DOHH2 (cell line): ENCODE results near the gene PHC1.
A peak's percentile ranks its signal among the peaks of the same experiment; 100 is the strongest.
"Not testable (repeated sequence)": the region's sequence is repeated elsewhere in the genome, so short reads cannot be mapped to it uniquely, and the experiment has no call there.

Experiments
- H3F3A ChIP-seq: fragments of 200-600 bp; sonication (generic), shearing (Covaris generic); 2 replicates; pipeline ENCODE4 v1.6.0; 2016; ENCODE audit warnings: antibody characterized with exemption, mild to moderate bottlenecking; ENCODE audit not compliant: control insufficient read depth, insufficient read depth
- H3K27ac ChIP-seq: fragments of 200-600 bp; sonication (generic); 2 replicates; pipeline ENCODE4 v1.5.1; 2014; ENCODE audit warnings: low read depth, mild to moderate bottlenecking, low read length, moderate library complexity
- H3K27me3 ChIP-seq: fragments of 200-600 bp; sonication (generic); 2 replicates; pipeline ENCODE4 v1.6.1; 2014; ENCODE audit warnings: mild to moderate bottlenecking, low read length, mixed read lengths; ENCODE audit not compliant: control insufficient read depth
- H3K36me3 ChIP-seq: fragments of 200-600 bp; sonication (generic); 2 replicates; pipeline ENCODE4 v1.6.1; 2014; ENCODE audit warnings: mild to moderate bottlenecking, low read length, moderate library complexity, mixed read lengths; ENCODE audit not compliant: control insufficient read depth
- H3K4me1 ChIP-seq: fragments of 200-600 bp; sonication (generic); 2 replicates; pipeline ENCODE4 v1.6.1; 2014; ENCODE audit warnings: mild to moderate bottlenecking, low read length, mixed read lengths; ENCODE audit not compliant: control insufficient read depth
- H3K4me2 ChIP-seq: fragments of 200-600 bp; sonication (generic); 2 replicates; pipeline ENCODE4 v1.6.0; 2014; ENCODE audit warnings: mild to moderate bottlenecking, low read length, moderate library complexity
- H3K4me3 ChIP-seq: fragments of 200-600 bp; sonication (generic); 2 replicates; pipeline ENCODE4 v1.5.1; 2014; ENCODE audit warnings: mild to moderate bottlenecking, low read length, mixed read lengths
- H3K79me2 ChIP-seq: fragments of 200-600 bp; sonication (generic); 2 replicates; pipeline ENCODE4 v1.6.1; 2014; ENCODE audit warnings: mild to moderate bottlenecking, low read length, mixed read lengths; ENCODE audit not compliant: control insufficient read depth
- H3K9me2 ChIP-seq: fragments of 200-600 bp; sonication (generic); replicated peaks from 2 replicates; pipeline ENCODE4 v1.6.1; 2014; ENCODE audit warnings: mild to moderate bottlenecking, low read length, mixed read lengths; ENCODE audit not compliant: control insufficient read depth
- H3K9me3 ChIP-seq: fragments of 200-600 bp; sonication (generic); 2 replicates; pipeline ENCODE4 v1.6.1; 2014; ENCODE audit warnings: antibody characterized with exemption, low read length, mixed read lengths; ENCODE audit not compliant: control insufficient read depth, insufficient read depth
- H4K20me1 ChIP-seq: fragments of 200-600 bp; sonication (generic); 2 replicates; pipeline ENCODE4 v1.6.0; 2014; ENCODE audit warnings: low read depth, mild to moderate bottlenecking, antibody characterized with exemption, low read length, moderate library complexity; ENCODE audit not compliant: control insufficient read depth, insufficient read depth
- EZH2phosphoT487 ChIP-seq: fragments of 200-600 bp; sonication (generic); IDR thresholded peaks from 2 replicates; pipeline ENCODE4 v1.6.1; 2017; ENCODE audit warnings: borderline replicate concordance, mild to moderate bottlenecking, antibody characterized with exemption, low read length, moderate library complexity, mixed read lengths
- TF ChIP-seq, protein P1 (sequence below): fragments of 200-600 bp; sonication (generic); IDR thresholded peaks from one replicate; pipeline ENCODE4 v1.5.1; 2014; ENCODE audit warnings: antibody characterized with exemption, mild to moderate bottlenecking, low read depth, low read length; ENCODE audit not compliant: poor library complexity, severe bottlenecking

Gene PHC1

DNA sequence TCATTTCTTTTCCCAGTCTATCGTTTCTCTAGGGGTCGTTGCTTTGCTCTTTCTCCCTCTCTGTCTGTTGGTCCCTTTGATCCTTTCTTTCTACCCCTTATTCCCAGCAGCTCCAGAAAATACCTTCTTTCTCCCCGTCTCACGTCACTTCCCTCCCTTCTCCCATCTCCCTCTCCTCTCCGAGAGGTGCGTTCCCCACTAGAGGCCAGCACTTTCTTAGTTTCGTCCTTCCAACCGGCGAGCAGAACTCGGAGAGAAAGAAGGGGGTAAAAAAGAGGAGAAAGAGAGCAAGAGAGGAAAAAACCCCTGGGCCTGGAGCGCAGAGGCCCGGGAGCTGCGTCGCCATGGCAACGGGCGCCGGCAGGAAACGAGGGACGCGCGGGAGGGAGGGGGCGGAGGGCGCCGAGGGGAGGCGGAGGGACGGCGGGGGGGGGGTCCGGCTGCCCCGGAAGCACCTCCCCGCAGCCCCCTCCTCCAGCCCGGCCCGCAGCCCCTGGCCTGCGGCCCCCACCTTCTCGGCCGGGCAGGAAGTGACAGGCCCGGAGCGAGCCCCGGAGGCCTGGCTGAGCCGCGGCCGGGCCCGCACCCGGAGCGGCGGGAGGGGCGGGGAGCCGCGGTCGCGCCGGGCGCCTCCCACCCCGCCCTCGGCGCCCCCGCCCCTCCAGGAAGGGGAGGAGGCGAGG lies at the start of gene PHC1:
TSS of gene PHC1 (plus strand) at position 477 of the 683 bp plus-strand sequence. CDS start 3,169 bp downstream, outside the sequence.
- Histone ChIP-seq H3K4me2 (peak within 1 kb of the TSS; percentile 83), H3K4me3 (peak within 1 kb of the TSS; percentile 98), H3F3A (peaks cover 22% of the 10 kb centered on the region), H3K27ac (peak within 1 kb of the TSS; percentile 75), H3K79me2 (peaks cover 26% of the 10 kb centered on the region), H3K4me1 (peaks cover 51% of the 10 kb centered on the region)
- H3K9me3 ChIP-seq, H3K9me2 ChIP-seq, H4K20me1 ChIP-seq, H3K36me3 ChIP-seq, H3K27me3 ChIP-seq: not testable (repeated sequence)
- TF ChIP-seq, protein P1, sequence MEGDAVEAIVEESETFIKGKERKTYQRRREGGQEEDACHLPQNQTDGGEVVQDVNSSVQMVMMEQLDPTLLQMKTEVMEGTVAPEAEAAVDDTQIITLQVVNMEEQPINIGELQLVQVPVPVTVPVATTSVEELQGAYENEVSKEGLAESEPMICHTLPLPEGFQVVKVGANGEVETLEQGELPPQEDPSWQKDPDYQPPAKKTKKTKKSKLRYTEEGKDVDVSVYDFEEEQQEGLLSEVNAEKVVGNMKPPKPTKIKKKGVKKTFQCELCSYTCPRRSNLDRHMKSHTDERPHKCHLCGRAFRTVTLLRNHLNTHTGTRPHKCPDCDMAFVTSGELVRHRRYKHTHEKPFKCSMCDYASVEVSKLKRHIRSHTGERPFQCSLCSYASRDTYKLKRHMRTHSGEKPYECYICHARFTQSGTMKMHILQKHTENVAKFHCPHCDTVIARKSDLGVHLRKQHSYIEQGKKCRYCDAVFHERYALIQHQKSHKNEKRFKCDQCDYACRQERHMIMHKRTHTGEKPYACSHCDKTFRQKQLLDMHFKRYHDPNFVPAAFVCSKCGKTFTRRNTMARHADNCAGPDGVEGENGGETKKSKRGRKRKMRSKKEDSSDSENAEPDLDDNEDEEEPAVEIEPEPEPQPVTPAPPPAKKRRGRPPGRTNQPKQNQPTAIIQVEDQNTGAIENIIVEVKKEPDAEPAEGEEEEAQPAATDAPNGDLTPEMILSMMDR: peak; percentile 49

DNA sequence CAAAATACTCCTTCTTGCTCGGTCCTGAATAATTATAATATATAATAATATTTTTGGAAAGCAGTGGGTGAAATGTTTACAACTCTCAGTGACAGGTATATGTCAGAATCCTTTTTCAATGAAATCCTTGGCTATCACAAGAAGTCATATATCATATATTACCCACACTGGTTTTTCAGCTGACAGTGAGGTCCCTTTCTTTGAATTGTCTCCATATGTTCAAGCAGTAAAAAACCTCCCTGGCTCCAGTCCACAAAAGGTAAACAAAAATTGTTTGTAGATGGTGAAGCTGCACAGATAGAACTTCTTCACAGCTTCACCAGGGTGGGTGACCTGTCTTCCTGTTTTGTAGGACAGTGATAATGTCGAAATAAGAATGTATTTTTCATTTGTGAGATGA lies 47.9 kb upstream of the PHC1 start:
- Histone ChIP-seq H3K27ac (no peak overlapping the region), H4K20me1 (no peaks in the 10 kb centered on the region), H3K9me2 (no peaks in the 10 kb centered on the region), H3K79me2 (no peaks in the 10 kb centered on the region), H3K36me3 (no peaks in the 10 kb centered on the region), H3K9me3 (no peaks in the 10 kb centered on the region), H3K4me3 (no peak overlapping the region), H3K27me3 (no peaks in the 10 kb centered on the region), H3K4me2 (no peak overlapping the region), H3F3A (no peaks in the 10 kb centered on the region), H3K4me1 (no peaks in the 10 kb centered on the region)
- TF ChIP-seq EZH2phosphoT487: no peak
- TF ChIP-seq, protein P1: no peak

DNA sequence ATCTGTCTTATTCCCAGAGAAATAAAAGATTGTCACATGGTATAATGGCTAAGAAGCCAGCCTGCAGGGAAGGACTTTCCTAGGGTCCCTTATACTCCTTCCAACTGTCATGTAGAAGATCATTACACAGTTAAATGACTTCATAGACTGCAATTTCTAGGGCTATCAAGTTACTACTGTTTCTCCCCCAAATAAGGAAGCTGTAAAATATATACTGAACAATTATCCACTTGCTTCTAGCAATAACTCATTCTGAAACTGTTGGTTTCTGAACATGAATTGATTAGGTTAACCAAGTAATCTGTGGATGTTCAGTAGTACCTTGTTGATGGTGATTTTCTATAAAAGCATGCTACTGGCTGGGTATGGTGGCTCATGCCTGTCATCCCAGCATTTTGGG lies 47.3 kb upstream of the PHC1 start:
- H3K27me3 ChIP-seq: no peaks in the 10 kb centered on the region
- H3K36me3 ChIP-seq: no peaks in the 10 kb centered on the region
- TF ChIP-seq EZH2phosphoT487: no peak
- TF ChIP-seq, protein P1: no peak
- no peaks in the 10 kb centered on the region for H3K79me2 ChIP-seq
- H3K4me3 ChIP-seq: no peak overlapping the region
- no peak overlapping the region for H3K27ac ChIP-seq
- H3K4me2 ChIP-seq: no peak overlapping the region
- H4K20me1 ChIP-seq: no peaks in the 10 kb centered on the region
- no peaks in the 10 kb centered on the region for H3K9me2 ChIP-seq
- no peaks in the 10 kb centered on the region for H3K9me3 ChIP-seq
- H3F3A ChIP-seq: no peaks in the 10 kb centered on the region
- H3K4me1 ChIP-seq: no peaks in the 10 kb centered on the region
